ENCODE measurements around the gene NPAP1.

GRCh38 chr15:24682002-24682401 is 6.4 kb downstream of the NPAP1 start:
- TF ChIP-seq CTCF (IDR thresholded peaks at IDR 0.05; ENCODE audit: low read depth, low read length, missing input control) (no peak), SP1 (IDR thresholded peaks at IDR 0.05) (no peak), TAF1 (conservative IDR thresholded peaks at IDR 0.05) (no peak), MAX (IDR thresholded peaks at IDR 0.05) (no peak)

All from liver (tissue), 3 donors.